MM.1S (cell line): Measurements from ENCODE around the gene SIM2.
"Not testable (repeated sequence)": the region's sequence is repeated elsewhere in the genome, so short reads cannot be mapped to it uniquely, and the experiment has no call there.

Source experiments
- DNase-seq: peaks from one replicate; pipeline ENCODE4 v3.0.0-alpha.2; 2015
- H2AFZ ChIP-seq: fragments of 300-600 bp; sonication (generic); 2 replicates; pipeline ENCODE4 v1.6.0; 2016; ENCODE audit warnings: antibody characterized with exemption, low read length
- H3F3A ChIP-seq: fragments of 300-600 bp; sonication (generic); 2 replicates; pipeline ENCODE4 v1.6.1; 2016; ENCODE audit warnings: mild to moderate bottlenecking, antibody characterized with exemption, low read length, moderate library complexity, mixed read lengths; ENCODE audit not compliant: insufficient read depth
- H3K27ac ChIP-seq: fragments of 300-600 bp; sonication (generic); 2 replicates; pipeline ENCODE4 v1.5.1; 2016; ENCODE audit warnings: mild to moderate bottlenecking, low read length
- H3K27me3 ChIP-seq: fragments of 300-600 bp; sonication (generic); replicated peaks from 2 replicates; pipeline ENCODE4 v1.6.0; 2016; ENCODE audit warnings: low read length; ENCODE audit not compliant: insufficient read depth
- H3K36me3 ChIP-seq: fragments of 300-600 bp; sonication (generic); replicated peaks from 2 replicates; pipeline ENCODE4 v1.6.1; 2016; ENCODE audit warnings: mild to moderate bottlenecking, low read length, mixed read lengths; ENCODE audit not compliant: insufficient read depth
- H3K4me1 ChIP-seq: fragments of 300-600 bp; sonication (generic); 2 replicates; pipeline ENCODE4 v1.6.1; 2016; ENCODE audit warnings: low read length, mixed read lengths
- H3K4me2 ChIP-seq: fragments of 300-600 bp; sonication (generic); 2 replicates; pipeline ENCODE4 v1.6.0; 2016; ENCODE audit warnings: low read depth, low read length
- H3K4me3 ChIP-seq: fragments of 300-600 bp; sonication (generic); 2 replicates; pipeline ENCODE4 v1.5.1; 2016; ENCODE audit warnings: low read length, mixed read lengths
- H3K79me2 ChIP-seq: fragments of 300-600 bp; sonication (generic); 2 replicates; pipeline ENCODE4 v1.6.1; 2016; ENCODE audit warnings: mixed run types, low read length, mixed read lengths
- H3K9ac ChIP-seq: fragments of 300-600 bp; sonication (generic); 2 replicates; pipeline ENCODE4 v1.6.1; 2016; ENCODE audit warnings: low read length, mixed read lengths
- H3K9me2 ChIP-seq: fragments of 300-600 bp; sonication (generic); replicated peaks from 2 replicates; pipeline ENCODE4 v1.6.1; 2016; ENCODE audit warnings: mild to moderate bottlenecking, low read length, mixed read lengths; ENCODE audit not compliant: insufficient read depth
- H3K9me3 ChIP-seq: fragments of 300-600 bp; sonication (generic); replicated peaks from 2 replicates; pipeline ENCODE4 v1.6.1; 2016; ENCODE audit warnings: mild to moderate bottlenecking, low read length, mixed read lengths; ENCODE audit not compliant: insufficient read depth
- H4K20me1 ChIP-seq: fragments of 300-600 bp; sonication (generic); 2 replicates; pipeline ENCODE4 v1.6.1; 2016; ENCODE audit warnings: mild to moderate bottlenecking, low read length, moderate library complexity, mixed read lengths; ENCODE audit not compliant: insufficient read depth
- CTCF ChIP-seq: fragments of 300-600 bp; sonication (generic); IDR thresholded peaks from 2 replicates; pipeline ENCODE4 v1.5.1; 2016; ENCODE audit warnings: antibody characterized with exemption, low read length, mixed read lengths
- EZH2 ChIP-seq: fragments of 300-600 bp; sonication (generic); optimal IDR thresholded peaks from 2 replicates; pipeline ENCODE3; 2017; ENCODE audit warnings: low read depth, mild to moderate bottlenecking, antibody characterized with exemption, low read length, mixed read lengths
- EZH2phosphoT487 ChIP-seq: fragments of 300-600 bp; sonication (generic); IDR thresholded peaks from 2 replicates; pipeline ENCODE4 v1.6.1; 2018; ENCODE audit warnings: antibody characterized with exemption, low read length

The SIM2 gene

GRCh38 chr21:36656138-36656537 lies 42.8 kb upstream of the SIM2 start:
- Histone ChIP-seq H3K27me3 (no peaks in the 10 kb centered on the region), H2AFZ (no peak overlapping the region), H3K4me2 (no peak overlapping the region), H3K9ac (no peak overlapping the region), H3K4me3 (no peak overlapping the region), H3K36me3 (no peaks in the 10 kb centered on the region), H3K27ac (no peak overlapping the region), H3K79me2 (no peaks in the 10 kb centered on the region), H3K9me2 (no peaks in the 10 kb centered on the region), H3K4me1 (no peaks in the 10 kb centered on the region), H3F3A (no peaks in the 10 kb centered on the region), H3K9me3 (no peaks in the 10 kb centered on the region), H4K20me1 (no peaks in the 10 kb centered on the region)
- no peak for DNase-seq
- TF ChIP-seq EZH2 (no peak), EZH2phosphoT487 (no peak), CTCF (no peak)

GRCh38 chr21:36657290-36657689 lies 41.6 kb upstream of the SIM2 start:
- H3K27me3 ChIP-seq, H3K4me1 ChIP-seq, H4K20me1 ChIP-seq: not testable (repeated sequence)

GRCh38 chr21:36657999-36658398 lies 40.9 kb upstream of the SIM2 start:
- Histone ChIP-seq H3K79me2 (no peaks in the 10 kb centered on the region), H3K36me3 (no peaks in the 10 kb centered on the region), H3K4me3 (no peak overlapping the region), H3K27me3 (no peaks in the 10 kb centered on the region), H3K9me3 (no peaks in the 10 kb centered on the region), H3K27ac (no peak overlapping the region), H4K20me1 (no peaks in the 10 kb centered on the region), H2AFZ (no peak overlapping the region), H3K4me1 (no peaks in the 10 kb centered on the region), H3K9ac (no peak overlapping the region), H3K9me2 (no peaks in the 10 kb centered on the region), H3F3A (no peaks in the 10 kb centered on the region), H3K4me2 (no peak overlapping the region)
- no peak for TF ChIP-seq EZH2
- no peak for DNase-seq

More at GRCh38 chr21:36657290-36657689, 41.6 kb upstream of the SIM2 start:
- H3K9me3 ChIP-seq, H3K27ac ChIP-seq, H3K4me2 ChIP-seq, H3F3A ChIP-seq, H3K79me2 ChIP-seq, H3K9ac ChIP-seq, H2AFZ ChIP-seq, DNase-seq, H3K36me3 ChIP-seq, H3K9me2 ChIP-seq, H3K4me3 ChIP-seq: not testable (repeated sequence)

- H3K4me2 ChIP-seq: no peak overlapping the region
- TF ChIP-seq CTCF (no peak), EZH2 (no peak), EZH2phosphoT487 (no peak)
- no peak overlapping the region for H3K27ac ChIP-seq
- no peaks in the 10 kb centered on the region for H3K36me3 ChIP-seq
- no peak overlapping the region for H3K9ac ChIP-seq
- H3F3A ChIP-seq: no peaks in the 10 kb centered on the region
- H3K4me1 ChIP-seq: no peaks in the 10 kb centered on the region
- no peaks in the 10 kb centered on the region for H4K20me1 ChIP-seq
- DNase-seq: no peak
- H3K9me3 ChIP-seq: no peaks in the 10 kb centered on the region
- H3K4me3 ChIP-seq: no peak overlapping the region
- no peaks in the 10 kb centered on the region for H3K79me2 ChIP-seq
- H3K27me3 ChIP-seq: no peaks in the 10 kb centered on the region
- H2AFZ ChIP-seq: no peak overlapping the region
- H3K9me2 ChIP-seq: no peaks in the 10 kb centered on the region
These were observed 40.0 kb upstream of the SIM2 start for GRCh38 chr21:36658926-36659325.
